Activated CD4-positive, CD25-positive, alpha-beta regulatory T cell (primary cell): ENCODE results near the gene CEP68.
"Not testable (repeated sequence)": the region's sequence is repeated elsewhere in the genome, so short reads cannot be mapped to it uniquely, and the experiment has no call there.

Source experiments
- DNase-seq, 4 experiments: peaks; one replicate each; lab custom pipeline; 2025; lab: John Stamatoyannopoulos, UW

Gene CEP68, protein sequence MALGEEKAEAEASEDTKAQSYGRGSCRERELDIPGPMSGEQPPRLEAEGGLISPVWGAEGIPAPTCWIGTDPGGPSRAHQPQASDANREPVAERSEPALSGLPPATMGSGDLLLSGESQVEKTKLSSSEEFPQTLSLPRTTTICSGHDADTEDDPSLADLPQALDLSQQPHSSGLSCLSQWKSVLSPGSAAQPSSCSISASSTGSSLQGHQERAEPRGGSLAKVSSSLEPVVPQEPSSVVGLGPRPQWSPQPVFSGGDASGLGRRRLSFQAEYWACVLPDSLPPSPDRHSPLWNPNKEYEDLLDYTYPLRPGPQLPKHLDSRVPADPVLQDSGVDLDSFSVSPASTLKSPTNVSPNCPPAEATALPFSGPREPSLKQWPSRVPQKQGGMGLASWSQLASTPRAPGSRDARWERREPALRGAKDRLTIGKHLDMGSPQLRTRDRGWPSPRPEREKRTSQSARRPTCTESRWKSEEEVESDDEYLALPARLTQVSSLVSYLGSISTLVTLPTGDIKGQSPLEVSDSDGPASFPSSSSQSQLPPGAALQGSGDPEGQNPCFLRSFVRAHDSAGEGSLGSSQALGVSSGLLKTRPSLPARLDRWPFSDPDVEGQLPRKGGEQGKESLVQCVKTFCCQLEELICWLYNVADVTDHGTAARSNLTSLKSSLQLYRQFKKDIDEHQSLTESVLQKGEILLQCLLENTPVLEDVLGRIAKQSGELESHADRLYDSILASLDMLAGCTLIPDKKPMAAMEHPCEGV

DNA sequence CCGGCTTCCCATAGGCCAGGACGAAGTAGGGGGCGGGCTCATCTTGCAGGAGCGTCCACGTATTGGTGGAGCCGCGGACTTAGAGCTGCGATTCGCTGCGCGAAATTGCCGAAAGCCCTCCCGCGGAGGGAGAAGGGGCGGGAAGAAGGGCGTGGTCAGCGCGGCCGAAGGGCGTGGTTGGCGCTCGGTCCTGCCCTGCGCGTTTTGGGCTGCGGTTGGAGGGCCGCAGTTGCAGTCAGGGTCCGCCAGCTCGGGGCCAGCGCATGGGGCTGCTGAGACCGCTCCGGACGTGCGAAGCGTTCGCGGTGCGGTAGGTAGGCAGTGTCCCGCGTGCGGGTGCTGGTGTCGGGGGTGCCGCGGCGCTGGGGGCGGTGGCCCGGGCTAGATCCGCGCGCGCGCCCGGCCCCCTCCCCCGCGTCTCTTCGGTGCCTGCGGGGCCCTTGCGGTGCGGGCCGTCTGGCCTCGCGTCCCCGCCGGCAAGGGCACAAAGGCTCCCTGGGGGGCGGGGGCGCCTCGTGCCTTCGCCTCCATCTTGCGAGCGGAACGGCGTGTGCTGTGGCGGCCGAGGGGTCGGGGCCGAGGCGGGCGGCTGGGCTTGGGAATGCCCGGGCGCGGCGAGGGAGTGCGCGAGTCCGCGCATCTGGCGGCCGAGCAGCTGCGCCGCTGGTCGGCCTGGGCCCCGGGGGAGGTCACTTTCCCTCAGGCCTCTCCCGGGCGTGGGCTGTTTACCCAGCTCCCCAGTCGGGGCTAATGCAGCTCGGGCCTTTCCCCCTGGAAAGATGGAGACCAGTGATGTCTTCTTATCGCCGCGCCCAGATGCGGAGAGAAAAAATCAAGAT is at the start of gene CEP68:
Gene CEP68, plus strand, starts transcription at position 202 of the 839 bp plus-strand sequence. CDS start 13,029 bp downstream, outside the sequence.
- peak; percentile 86 to 91 (median 91) for DNase-seq

DNA sequence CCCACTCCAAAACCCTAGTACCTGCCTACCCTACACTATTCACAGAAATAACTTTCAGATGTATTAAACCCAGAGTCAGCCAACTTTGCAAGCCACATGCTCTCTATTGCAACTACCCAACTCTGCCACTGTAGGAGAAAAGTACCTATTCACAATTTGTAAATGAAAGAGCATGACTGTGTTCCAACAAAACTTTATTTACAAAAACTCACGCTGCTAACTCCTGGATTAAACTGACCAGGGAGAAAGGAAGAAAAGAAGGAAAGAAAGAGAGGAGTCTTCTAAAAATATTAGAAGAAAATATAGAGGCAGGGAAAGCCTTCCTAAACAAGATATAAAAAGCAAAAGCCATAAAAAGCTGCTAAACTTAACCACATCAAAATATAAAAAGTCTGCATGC is 42.4 kb upstream of the CEP68 start:
- DNase-seq = no peak

DNA sequence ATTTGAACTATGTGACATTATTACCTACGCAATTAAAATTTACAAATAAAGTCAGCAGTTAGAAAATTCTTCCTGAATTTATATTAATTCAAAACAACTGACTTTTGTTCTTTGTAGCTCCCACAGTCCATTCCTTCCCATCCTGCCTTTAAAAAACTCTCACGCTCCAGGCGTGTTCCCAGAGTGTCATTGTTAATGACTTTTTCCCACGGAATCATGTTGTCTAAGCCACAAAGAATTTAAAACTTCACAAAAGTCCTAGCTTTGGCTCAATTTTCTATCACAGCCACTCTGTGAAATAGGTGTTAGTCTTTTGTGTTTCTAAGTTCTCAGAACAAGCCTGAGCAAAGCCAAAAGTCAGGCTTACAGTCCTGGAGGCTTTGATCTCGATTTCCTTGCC is 40.5 kb upstream of the CEP68 start:
- no peak for DNase-seq

DNA sequence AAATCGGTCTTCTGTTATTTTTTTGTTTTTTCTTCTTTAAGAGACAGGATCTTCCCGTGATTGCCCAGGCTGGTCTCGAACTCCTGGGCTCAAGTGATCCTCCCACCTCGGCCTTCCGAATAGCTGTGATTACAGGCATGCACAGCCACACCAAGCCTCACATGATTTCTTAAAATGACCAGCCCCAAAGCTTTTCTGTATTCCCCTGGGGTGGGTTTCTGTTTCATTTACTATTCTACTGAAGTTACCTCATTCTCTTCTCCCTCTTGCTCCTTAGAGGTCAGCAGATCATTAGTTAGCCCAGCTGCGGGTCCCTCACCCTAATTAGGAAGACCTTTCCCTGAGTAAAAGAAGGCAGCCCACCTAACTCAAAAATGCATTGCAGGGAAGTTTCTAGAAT is 39.4 kb upstream of the CEP68 start:
- DNase-seq = no peak

DNA sequence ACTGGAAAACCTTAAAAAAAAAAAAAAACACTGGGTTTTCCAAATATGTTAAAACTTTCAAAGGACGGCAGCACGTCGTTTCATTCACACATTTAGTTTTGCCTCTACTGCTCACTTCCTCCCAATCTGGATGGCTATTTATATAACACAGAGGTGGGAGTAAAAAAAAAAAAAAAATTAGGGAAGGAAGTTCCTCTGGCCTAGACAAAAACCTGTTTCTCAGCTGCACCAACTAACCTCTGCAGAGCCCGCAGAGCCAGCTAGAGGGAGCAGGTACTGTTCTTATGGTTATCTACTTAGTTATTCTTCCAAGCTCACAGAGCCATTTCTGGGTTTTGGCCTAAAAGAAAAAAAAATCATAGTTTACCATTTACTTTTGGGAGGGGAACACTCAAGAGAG is 38.9 kb upstream of the CEP68 start:
- DNase-seq = no peak

DNA sequence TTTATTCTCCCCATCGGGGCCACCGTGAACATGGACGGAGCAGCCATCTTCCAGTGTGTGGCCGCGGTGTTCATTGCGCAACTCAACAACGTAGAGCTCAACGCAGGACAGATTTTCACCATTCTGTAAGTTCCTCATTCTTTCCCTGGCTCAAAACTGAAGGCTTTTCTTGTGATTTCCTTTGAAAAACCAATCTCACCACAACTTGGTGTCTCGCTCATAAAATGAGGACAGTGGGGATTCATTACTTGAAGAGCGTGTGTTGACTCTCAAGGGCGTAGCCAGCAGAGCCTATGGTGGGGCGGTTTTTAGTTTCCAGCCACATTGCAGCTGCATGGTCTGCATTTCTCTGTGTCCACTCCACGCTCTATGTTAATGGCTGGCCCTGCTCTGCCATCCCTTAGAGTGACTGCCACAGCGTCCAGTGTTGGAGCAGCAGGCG is 38.1 kb upstream of the CEP68 start:
- no peak for DNase-seq

DNA sequence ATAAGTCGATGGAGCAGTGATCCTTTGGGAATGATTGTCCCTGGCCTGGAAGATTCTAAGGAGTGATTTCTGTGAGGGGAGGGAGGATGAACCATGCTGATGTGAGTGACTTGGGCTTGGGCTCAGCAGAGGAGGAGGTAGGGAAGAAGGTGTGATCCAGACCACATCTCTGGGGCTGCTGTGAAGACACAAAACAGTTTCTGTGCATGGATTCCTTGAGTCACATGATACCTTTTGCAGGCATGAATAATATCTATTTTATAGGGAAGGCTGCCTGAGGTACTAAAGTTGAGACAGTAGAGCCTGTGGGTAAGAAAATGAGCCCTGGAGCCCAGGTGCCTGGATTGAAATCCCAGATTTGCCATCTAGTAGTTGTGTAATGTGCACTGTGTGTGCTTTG is 37.2 kb upstream of the CEP68 start:
- DNase-seq = no peak

DNA sequence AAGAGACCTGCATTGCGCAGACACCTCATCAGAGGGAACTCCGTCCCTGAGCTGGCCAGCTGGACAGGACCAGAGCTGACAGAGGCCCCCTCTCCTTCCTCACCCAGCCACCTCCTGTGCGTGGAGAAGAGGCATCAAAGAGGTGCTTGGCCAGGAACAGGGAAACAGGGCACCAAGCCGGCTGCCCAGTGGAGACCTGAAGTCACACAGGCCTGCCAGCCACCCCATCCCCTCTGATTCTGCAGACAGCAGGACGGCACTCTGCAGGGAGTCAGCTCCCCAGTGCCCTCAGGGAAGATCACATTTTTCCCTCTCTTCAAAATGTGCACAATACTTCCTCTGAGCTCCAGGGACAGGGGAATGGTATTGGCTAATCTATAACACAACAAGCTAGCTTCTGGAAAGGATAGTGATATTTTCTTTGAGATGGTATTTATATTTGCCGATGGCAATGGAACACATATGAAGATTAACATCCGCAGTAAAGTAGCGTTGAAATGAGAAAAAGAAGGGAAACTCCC is 36.5 kb upstream of the CEP68 start:
- no peak for DNase-seq

DNA sequence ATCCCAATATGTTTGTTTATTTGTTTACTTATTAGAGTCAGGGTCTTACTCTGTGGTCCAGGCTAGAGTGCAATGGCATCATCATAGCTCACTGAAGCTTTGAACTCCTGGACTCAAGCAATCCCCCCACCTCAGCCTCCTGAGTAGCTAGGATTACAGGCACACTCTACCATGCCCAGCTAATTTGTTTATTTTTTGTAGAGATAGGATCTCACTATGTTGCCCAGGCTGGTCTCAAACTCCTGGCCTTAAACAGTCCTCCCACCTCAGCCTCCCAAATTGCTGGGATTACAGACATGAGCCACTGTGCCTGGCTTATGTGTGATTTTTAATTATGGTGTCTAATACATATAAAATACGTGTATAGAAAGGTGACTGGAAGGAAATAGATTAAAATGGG is 36.0 kb upstream of the CEP68 start:
- not testable (repeated sequence) for DNase-seq

DNA sequence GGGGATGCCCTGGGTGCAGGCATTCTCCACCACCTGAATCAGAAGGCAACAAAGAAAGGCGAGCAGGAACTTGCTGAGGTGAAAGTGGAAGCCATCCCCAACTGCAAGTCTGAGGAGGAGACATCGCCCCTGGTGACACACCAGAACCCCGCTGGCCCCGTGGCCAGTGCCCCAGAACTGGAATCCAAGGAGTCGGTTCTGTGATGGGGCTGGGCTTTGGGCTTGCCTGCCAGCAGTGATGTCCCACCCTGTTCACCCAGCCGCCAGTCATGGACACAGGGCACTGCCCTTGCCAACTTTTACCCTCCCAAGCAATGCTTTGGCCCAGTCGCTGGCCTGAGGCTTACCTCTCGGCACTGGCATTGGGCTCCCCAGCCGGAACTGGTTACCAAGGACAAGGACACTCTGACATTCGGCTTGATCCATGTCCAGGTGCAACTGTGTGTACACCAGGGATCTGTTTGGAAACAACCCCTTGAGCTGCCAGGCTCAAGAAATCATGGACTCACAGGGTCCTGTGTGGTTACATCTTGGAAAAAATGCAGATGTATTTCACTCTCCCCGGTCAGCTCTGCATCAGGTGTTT is 35.2 kb upstream of the CEP68 start:
- no peak for DNase-seq

DNA sequence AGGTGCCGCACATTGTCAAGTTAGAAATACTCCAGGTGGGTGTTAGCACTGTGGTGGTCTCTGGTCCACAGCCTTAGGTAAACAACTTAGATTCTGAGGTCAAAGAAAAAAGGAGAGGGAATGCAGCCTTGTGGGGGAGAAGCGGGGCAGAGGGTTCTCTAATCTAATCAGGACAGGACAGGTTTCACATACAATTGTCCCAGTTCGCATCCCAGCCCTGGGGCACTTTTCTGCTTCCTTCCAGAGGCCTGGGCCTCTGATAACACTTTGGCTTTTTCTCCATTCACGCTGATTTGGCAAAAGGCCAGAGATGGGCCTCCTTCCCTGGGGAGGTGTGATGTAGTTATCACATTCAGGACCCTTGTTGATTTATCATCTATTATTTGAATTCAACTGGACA is 34.5 kb upstream of the CEP68 start:
- DNase-seq = no peak

DNA sequence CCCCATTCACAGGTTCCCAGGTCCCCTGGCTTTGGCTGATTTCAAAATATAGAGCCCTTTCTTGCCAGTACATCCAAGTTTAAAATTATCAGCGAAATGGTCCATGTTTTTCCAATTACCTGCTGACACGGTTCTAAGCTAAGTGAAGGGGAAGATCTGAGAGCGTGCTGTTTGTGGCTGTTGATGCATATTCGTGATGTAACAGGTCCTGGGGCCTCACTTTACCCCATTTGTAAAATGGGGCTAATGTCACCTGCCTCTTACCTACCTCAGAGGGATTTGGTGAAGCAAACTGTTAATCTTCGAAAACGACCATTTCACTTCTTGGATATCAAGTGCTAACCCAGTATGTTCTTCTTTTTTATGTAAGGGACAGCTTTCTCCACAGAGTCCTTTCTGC is 34.0 kb upstream of the CEP68 start:
- DNase-seq = no peak

DNA sequence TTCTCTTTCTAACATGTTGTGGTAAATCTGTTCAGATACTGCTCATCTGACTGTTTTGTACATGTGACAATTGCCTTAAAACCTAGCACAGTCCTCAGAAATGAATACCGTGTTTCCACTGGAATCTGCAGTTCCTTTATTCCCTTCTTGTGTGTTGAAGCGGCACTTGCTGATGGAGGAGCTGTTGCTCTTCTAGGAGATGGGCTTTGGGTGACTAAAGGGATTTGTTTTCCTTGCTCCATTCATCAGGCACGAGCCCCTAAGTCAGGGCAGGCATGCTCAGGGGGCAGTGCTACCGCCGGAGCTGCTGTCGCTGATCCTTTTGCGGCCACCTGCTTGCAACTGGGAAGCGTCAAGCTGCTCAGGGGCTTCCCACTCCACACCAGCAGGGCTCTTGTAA is 32.5 kb upstream of the CEP68 start:
- DNase-seq = no peak

DNA sequence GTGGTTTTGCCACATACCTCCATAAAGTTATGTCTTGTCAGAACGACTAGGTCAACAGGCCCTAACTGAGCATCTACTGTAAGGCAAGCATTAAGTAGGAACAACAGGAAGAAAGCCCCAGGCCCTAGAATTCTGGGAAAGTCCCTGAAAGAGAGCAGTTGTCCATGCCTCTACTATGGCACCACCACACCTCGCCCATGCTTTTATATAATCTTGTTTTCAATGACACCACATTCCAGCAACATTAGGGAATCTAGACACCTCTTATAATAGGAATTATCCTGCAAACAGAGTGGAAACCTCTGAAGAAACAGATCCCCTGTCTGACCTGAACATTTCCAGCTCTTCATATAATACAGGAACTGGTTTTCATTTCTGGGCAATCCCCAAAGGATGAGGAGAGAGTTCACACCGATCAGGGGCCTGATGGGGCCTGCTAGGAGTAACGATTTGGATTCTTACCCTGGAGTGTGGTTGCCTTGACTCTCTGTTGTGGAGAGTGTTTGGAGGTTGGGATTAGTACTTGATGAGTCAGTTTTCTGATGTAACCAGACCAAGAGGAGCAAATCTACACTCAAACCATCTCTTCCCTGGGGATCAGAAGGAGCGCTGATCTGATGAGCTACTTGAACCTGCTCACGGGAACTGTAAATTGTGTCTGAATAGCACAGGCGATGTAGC is 31.9 kb upstream of the CEP68 start:
- DNase-seq = no peak

DNA sequence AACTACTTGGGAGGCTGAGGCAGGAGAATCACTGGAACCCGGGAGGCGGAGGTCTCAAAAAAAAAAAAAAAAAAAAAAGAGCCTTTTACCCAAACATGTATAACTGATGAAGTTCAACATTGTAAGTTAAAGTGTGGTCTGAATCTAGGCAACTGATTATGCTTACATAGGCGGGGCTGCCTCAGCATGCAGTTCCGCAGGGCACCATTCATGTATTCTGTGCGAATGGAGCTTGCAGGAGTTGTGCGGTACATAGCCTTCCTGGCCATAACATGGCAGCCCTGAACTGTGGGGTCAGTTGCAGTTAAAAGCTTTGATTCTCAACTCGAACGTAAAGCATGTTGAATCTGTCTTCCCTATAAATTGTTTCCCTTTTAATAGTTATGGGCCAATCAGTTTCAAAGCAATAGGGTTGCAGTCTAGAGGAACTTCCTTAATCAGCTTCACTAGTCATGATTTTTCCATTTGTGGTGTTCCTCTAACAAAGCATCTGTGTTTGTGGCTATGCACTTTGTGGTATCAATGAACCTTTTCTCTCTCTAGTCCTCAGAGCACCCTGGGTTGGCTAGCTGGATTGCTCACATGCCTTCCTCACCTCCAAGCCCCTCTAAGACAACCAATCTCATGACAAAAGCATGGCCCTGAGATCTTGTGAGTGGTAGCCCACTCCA is 30.6 kb upstream of the CEP68 start:
- DNase-seq = no peak

DNA sequence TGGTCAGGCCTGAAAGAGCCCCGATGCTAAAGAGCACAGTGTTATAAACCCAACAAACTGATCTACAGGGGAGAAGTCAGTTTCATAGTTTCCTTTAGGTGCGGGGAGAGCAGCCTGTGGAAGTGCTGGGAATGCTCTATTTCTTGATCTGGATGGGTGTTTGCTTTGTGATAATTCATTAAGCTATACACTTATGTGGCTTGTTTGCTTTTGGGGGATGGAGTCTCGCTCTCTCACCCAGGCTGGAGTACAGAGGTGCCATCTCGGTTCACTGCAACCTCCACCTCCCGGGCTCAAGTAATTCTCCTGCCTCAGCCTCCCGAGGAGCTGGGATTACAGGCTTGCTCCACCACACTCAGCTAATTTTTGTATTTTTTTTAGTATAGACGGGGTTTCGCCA is 30.1 kb upstream of the CEP68 start:
- no peak for DNase-seq

DNA sequence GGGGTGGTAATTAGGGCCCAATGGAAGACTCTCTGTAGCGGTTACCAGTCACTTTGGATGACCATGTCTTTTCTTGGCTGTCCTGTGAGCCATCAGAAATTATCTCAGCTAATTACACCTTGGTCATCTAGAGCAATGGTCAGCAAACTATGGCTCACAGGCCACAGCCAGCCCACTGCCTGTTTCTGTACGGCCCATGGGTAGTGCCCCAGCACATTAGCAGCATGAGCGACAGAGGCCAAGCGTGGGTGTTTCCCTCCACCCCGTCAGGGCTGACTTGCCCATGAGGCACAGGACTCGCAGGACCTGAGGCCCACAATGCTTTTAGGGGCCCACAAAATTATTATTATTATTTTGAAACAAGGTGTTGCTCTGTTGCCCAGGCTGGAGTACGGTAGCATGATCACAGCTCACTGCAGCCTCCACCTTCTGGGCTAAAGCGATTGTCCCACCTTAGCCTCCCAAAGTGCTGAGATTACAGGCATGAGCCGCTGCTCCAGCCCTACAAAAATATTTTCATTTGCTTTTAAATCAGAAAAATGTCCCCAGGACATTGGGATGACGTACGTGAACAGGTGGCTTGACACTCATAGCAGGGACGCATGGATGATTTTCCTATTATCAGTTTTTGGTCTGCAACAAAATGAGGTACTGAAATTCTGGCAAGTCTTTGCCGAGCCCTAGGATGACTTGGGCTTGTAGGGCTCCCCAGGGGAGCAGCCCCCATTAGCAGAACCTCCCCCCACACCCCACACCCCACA is 29.3 kb upstream of the CEP68 start:
- DNase-seq = no peak

DNA sequence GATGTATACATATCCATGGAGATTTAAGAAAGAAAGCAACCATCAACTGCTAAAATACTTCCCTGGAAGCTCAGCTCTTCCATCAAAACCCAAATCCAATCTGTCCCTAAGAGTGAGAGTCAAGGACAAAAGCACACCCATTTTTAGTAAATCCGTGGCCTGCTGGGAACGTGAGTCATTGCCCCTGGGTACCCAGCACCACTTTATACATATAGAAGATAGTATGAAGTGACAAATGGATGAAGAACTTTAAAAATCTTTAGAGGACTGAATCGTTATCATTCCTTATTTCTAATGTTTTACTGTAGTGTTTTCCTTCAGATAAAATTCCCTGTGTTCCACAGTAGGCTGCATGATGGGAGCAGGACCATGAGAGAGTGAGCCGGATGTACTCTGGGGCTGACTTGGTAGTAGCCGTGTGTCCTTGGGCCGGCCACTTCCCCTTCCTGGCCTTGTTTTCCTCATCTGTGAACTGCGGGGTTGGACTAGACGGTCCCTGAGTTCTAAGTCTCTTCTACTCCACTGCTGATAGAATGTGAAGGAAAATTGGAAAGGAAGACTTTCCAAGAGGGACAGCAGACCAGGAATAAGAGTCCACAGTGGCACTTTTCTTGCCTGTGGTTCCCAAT is 28.5 kb upstream of the CEP68 start:
- no peak for DNase-seq
